ENCODE results near the gene FAM32A. TPM values are rescaled to one million over a fixed set of nuclear protein-coding genes. Genes with fewer than 3 reads are reported as not detected.

The FAM32A gene
- polyA plus RNA-seq, 1 of the 3 experiments (the other 2 are of a cell fraction): 156 TPM

DNA sequence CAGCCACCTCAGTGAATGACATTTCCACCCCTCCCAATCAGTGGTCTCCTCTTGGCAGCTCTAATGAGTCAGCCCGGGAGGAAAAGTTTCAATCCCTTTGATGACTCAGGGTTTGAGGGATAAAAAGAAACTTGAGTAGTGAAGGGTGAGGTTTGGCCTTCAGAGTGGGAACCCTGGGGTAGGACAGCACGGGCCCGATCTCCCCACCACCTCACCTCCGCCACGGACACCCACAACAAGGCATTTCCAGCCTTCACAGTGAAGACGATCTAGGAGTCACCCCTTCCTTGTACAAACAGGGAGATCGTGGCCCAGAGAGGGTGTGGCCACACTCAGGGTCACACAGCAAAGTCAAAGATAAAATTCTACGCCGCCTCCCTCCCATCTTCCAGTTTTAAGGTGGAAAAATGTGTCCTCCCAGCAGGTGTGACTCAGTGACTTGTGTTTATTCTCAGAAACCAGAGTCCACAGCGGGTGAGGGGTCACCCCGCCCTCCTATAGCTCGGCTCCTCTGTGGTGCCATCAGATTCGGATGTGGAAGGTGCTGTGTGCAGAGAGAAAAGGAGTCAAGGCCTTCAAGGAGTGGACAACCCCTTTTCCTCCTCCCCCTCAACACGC is 24.2 kb upstream of the FAM32A start:
- DNase-seq: no peak
- Histone ChIP-seq H3F3A (replicated peaks; ENCODE audit: insufficient read depth) (peaks cover 13% of the 10 kb centered on the region), H3K9ac (no peak overlapping the region), H3K36me3 (replicated peaks in 1 of 2; ENCODE audit: control insufficient read depth in 1 of 2, insufficient read depth in 2 of 2, low read length in 1 of 2) (no peaks in the 10 kb centered on the region), H3K27me3 (ENCODE audit: insufficient read depth) (no peaks in the 10 kb centered on the region; the same call in 1 of the 2 replicates), H3K9me2 (no peaks in the 10 kb centered on the region), H4K20me1 (ENCODE audit: insufficient read depth) (no peaks in the 10 kb centered on the region), H3K27ac (ENCODE audit: low read depth in 2 of 2, low read length in 1 of 2) (peak overlapping the region in 1 of 2 experiments; percentile 55; a peak in 2 of 4 replicates), H3K4me3 (ENCODE audit: low read depth in 2 of 2, low read length in 1 of 2) (no peak overlapping the region), H3K79me2 (ENCODE audit: insufficient read depth) (no peaks in the 10 kb centered on the region), H3K9me3 (no peaks in the 10 kb centered on the region), H2AFZ (ENCODE audit: low read depth) (no peak overlapping the region), H3K4me2 (peak overlapping the region; percentile 55), H3K4me1 (ENCODE audit: control insufficient read depth in 1 of 2, insufficient read depth in 2 of 2, low read depth in 1 of 2, low read length in 1 of 2) (peaks cover 0 to 6% of the 10 kb centered on the region in 2 experiments; a peak in 1 of 4 replicates)
- WGBS (ENCODE audit: low lambda C conversion rate): 37% methylated on average over 14 of the region's 14 CpGs
- POLR2A ChIA-PET: no interaction called here
- no peak for TF ChIP-seq FOXJ3 (CRISPR knock-in tag; IDR thresholded peaks at IDR 0.05)
- TF ChIP-seq POLR2AphosphoS5 (IDR thresholded peaks at IDR 0.05; ENCODE audit: low read depth, low read length): no peak
- TF ChIP-seq SIN3A (IDR thresholded peaks at IDR 0.05; ENCODE audit: borderline replicate concordance, low read depth, low read length): no peak
- no peak for TF ChIP-seq EZH2phosphoT487 (IDR thresholded peaks at IDR 0.05; ENCODE audit: borderline replicate concordance, low read depth)
- peak; percentile 56 for TF ChIP-seq PBX3 (IDR thresholded peaks at IDR 0.05)
- no peak for TF ChIP-seq EP300 (IDR thresholded peaks at IDR 0.05; ENCODE audit: borderline replicate concordance in 1 of 2, low read depth in 1 of 2, low read length in 1 of 2)
- TF ChIP-seq ZBTB33 (IDR thresholded peaks at IDR 0.05; ENCODE audit: borderline replicate concordance, low read depth): no peak
- TF ChIP-seq YY1 (IDR thresholded peaks at IDR 0.05; ENCODE audit: low read depth): no peak
- no peak for TF ChIP-seq ELF1 (IDR thresholded peaks at IDR 0.05)
- peak; percentile 87; the same call in 1 of the 2 replicates for TF ChIP-seq FOSL2 (IDR thresholded peaks at IDR 0.05; ENCODE audit: borderline replicate concordance, low read depth)
- TF ChIP-seq TCF12 (IDR thresholded peaks at IDR 0.05): peak; percentile 47; the same call in 1 of the 2 replicates
- TF ChIP-seq JUND (IDR thresholded peaks at IDR 0.05): peak; percentile 70
- no peak for TF ChIP-seq FOXM1 (IDR thresholded peaks at IDR 0.05; ENCODE audit: low read depth)
- no peak for TF ChIP-seq MXI1 (IDR thresholded peaks at IDR 0.05; ENCODE audit: low read depth, low read length)
- TF ChIP-seq USF2 (IDR thresholded peaks at IDR 0.05; ENCODE audit: borderline replicate concordance, low read depth, low read length): no peak
- CTCF ChIA-PET: interaction anchor here (0.6 to 1.1 kb wide), 2 partner anchors 25 to 97 kb away, joined by 3 to 4 read pairs; no protein-coding TSS in a partner anchor

Measured in SK-N-SH (cell line).